Progenitor cell of endocrine pancreas (in vitro differentiated cells): Measurements from ENCODE around the gene DCLRE1B. TPM values are rescaled to one million over a fixed set of nuclear protein-coding genes. Genes with fewer than 3 reads are reported as not detected.

ENCODE experiments used
- DNase-seq: peaks from one replicate; pipeline ENCODE4 v3.0.0; 2021; ENCODE audit warnings: low spot score; ENCODE audit not compliant: unreplicated experiment
- H3K27ac Mint-ChIP-seq: 2 replicates; pipeline ENCODE4 v1.8.0; 2021; ENCODE audit warnings: mild to moderate bottlenecking, moderate library complexity, mixed read lengths
- H3K27me3 Mint-ChIP-seq: 2 replicates; pipeline ENCODE4 v1.8.0; 2021; ENCODE audit warnings: mixed read lengths
- H3K36me3 Mint-ChIP-seq: 2 replicates; pipeline ENCODE4 v1.8.0; 2022; ENCODE audit warnings: mixed read lengths; ENCODE audit not compliant: insufficient read depth
- H3K4me1 Mint-ChIP-seq: 2 replicates; pipeline ENCODE4 v1.8.0; 2021; ENCODE audit warnings: low read depth, mixed read lengths
- H3K4me3 Mint-ChIP-seq: 2 replicates; pipeline ENCODE4 v1.8.0; 2021; ENCODE audit warnings: low read depth, mild to moderate bottlenecking, moderate library complexity, mixed read lengths
- H3K9me3 Mint-ChIP-seq: 2 replicates; pipeline ENCODE4 v1.8.0; 2021; ENCODE audit warnings: low read depth, mixed read lengths
- total RNA-seq: library from RNA; stranded (reverse); gene quantifications from 2 replicates; pipeline ENCODE4 v1.2.1, GENCODE V29; 2021
- TF ChIP-seq, protein P1 (sequence below): fragments of 200-600 bp; sonication (generic); IDR thresholded peaks from one replicate; pipeline ENCODE4 v1.5.0; 2021; ENCODE audit warnings: antibody characterized with exemption, mild to moderate bottlenecking; ENCODE audit not compliant: unreplicated experiment

Gene DCLRE1B
- total RNA-seq, 1 donor from 2014 or later = 10.2 TPM

GRCh38 chr1:113916974-113917373, 11.8 kb downstream of the DCLRE1B start:
- DNase-seq = no peak
- no peak overlapping the region for H3K27ac Mint-ChIP-seq
- H3K4me1 Mint-ChIP-seq = no peaks in the 10 kb centered on the region
- H3K36me3 Mint-ChIP-seq = no peaks in the 10 kb centered on the region
- H3K4me3 Mint-ChIP-seq = no peak overlapping the region
- TF ChIP-seq, protein P1, sequence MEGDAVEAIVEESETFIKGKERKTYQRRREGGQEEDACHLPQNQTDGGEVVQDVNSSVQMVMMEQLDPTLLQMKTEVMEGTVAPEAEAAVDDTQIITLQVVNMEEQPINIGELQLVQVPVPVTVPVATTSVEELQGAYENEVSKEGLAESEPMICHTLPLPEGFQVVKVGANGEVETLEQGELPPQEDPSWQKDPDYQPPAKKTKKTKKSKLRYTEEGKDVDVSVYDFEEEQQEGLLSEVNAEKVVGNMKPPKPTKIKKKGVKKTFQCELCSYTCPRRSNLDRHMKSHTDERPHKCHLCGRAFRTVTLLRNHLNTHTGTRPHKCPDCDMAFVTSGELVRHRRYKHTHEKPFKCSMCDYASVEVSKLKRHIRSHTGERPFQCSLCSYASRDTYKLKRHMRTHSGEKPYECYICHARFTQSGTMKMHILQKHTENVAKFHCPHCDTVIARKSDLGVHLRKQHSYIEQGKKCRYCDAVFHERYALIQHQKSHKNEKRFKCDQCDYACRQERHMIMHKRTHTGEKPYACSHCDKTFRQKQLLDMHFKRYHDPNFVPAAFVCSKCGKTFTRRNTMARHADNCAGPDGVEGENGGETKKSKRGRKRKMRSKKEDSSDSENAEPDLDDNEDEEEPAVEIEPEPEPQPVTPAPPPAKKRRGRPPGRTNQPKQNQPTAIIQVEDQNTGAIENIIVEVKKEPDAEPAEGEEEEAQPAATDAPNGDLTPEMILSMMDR = no peak
- H3K9me3 Mint-ChIP-seq = no peaks in the 10 kb centered on the region
- H3K27me3 Mint-ChIP-seq = peaks cover 3% of the 10 kb centered on the region

- TF ChIP-seq, protein P1 = no peak
- Mint-ChIP-seq H3K9me3 (no peaks in the 10 kb centered on the region), H3K27ac (no peak overlapping the region), H3K27me3 (peaks cover 5% of the 10 kb centered on the region), H3K4me1 (no peaks in the 10 kb centered on the region), H3K36me3 (no peaks in the 10 kb centered on the region), H3K4me3 (no peak overlapping the region)
- DNase-seq = no peak
Observed at GRCh38 chr1:113917400-113918082, 12.4 kb downstream of the DCLRE1B start.

GRCh38 chr1:113918243-113918642, 13.1 kb downstream of the DCLRE1B start:
- Mint-ChIP-seq H3K4me1 (no peaks in the 10 kb centered on the region), H3K27ac (no peak overlapping the region), H3K36me3 (no peaks in the 10 kb centered on the region), H3K4me3 (no peak overlapping the region), H3K9me3 (no peaks in the 10 kb centered on the region), H3K27me3 (peaks cover 9% of the 10 kb centered on the region)
- DNase-seq = no peak
- TF ChIP-seq, protein P1 = no peak

GRCh38 chr1:113922957-113923356, 17.8 kb downstream of the DCLRE1B start:
- H3K9me3 Mint-ChIP-seq = no peaks in the 10 kb centered on the region
- peaks cover 5% of the 10 kb centered on the region for H3K4me1 Mint-ChIP-seq
- no peak overlapping the region for H3K27ac Mint-ChIP-seq
- TF ChIP-seq, protein P1 = no peak
- no peak for DNase-seq
- H3K4me3 Mint-ChIP-seq = no peak overlapping the region
- H3K27me3 Mint-ChIP-seq = peaks cover 15% of the 10 kb centered on the region
- H3K36me3 Mint-ChIP-seq = no peaks in the 10 kb centered on the region

DNA sequence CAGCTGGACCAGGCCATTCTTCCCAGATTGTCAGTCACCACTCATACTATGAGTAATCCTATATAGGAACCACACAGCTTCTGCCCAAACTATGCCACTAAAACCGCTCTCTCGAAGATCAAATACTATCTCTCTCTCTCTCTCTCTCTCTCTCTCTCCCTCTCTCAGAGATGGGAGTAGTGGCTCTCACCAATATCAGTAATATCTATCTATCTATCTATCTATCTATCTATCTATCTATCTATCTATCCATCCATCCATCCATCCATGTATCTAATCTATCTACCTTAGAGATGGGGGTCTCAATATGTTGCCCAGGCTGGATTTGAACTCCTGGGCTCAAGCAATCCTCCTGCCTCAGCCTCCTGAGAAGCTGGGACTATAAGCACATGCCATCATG, 19.3 kb downstream of the DCLRE1B start:
- Mint-ChIP-seq H3K36me3 (no peaks in the 10 kb centered on the region), H3K27ac (no peak overlapping the region), H3K4me3 (no peak overlapping the region), H3K27me3 (peaks cover 12% of the 10 kb centered on the region), H3K9me3 (no peaks in the 10 kb centered on the region), H3K4me1 (peaks cover 14% of the 10 kb centered on the region)
- no peak for DNase-seq
- TF ChIP-seq, protein P1 = no peak
